Activated T-cell treated with anti-CD3 and anti-CD28 coated beads for 48 hours (primary cell): ENCODE measurements around the gene SETD7.
A peak's percentile ranks its signal among the peaks of the same experiment; 100 is the strongest.

Experiments used
- DNase-seq: peaks from one replicate; pipeline ENCODE4 v3.0.0-alpha.2; 2020; ENCODE audit warnings: low read depth

Gene SETD7

DNA sequence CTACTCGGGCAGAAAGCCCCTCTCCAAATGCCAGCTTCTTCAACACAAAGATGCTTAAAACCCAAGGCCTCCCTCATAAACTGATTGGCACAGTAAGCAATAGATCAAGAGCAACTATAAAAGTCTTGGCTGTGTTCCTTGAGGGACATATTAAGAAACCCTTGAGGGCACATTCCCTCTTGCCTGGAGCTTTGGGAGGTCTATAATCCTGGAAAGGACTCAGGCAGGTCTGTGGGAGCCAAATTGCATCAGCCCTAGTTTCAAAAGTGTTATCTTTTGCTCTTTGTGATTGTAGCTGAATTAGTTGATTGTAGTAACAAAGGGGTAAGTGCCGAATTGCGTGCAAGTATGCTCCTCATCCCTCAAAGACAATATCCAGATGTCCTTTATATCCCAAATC, 18.6 kb upstream of the SETD7 start:
- no peak for DNase-seq

DNA sequence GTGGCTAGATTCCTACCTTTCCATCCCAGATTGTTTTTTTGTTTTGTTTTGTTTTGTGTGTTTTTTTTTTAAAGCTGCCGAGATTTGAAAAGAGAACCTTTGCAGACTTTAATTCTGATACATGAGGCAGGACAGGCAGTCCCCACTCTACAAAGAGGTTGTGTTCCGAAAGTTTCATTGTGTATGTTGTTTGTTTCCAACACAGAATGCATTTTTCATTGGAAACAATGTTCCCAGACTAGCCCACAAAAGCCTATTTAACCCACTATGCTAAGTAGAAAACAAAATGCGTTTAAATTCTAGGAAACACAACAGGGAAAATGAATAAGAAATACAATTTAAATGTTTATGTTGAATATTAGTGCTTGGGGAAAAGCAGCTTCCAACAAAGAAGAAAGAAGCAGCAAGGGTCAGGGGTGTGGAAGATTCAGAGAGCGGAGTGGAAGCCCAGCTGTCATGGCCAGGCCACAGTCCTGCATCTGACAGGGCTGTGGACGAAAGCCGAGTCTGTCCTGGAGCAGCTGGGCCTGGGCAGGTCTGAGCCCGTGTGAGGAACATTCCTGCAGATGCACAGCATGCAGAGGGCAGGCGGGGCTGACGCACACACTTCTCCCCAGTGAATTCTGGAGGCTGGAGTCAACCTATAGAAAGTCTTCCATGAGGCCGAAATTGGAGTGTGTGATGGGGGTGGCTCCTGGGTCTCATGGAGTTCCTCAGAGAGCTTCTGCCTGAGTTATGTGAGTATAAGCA, 12.4 kb upstream of the SETD7 start:
- DNase-seq: no peak

DNA sequence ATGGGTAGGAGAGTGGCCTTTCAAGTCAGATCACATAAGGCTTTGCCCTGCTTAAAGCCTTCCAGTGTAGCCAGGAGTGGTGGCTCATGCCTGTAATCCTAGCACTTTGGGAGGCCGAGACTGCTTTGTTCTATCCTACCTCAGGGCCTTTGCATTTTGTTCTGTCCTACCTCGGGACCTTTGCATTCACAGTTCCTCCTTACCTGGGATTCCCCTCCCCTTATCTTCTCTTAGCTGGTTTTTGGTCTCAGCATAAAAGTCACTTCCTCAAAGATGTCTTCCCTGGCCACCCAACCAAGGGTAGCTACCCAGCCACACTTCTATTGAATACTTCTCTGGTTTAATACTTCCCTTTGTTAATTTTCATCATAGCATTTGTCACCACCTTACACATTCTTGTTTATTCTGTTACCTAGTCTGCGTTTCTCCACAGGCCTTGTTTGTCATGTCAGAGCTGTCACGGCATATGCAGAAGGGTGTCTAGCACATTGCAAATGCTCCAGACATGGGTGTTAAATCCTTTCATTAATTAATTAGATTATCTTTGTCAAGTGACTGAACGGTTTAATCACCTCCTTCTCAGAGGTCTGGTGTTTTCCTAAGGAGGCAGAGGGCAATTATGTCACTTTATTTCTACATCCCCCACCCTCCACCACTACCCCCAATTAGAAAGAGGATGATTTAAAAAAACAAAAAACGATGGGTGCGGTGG, 11.3 kb upstream of the SETD7 start:
- DNase-seq: no peak

DNA sequence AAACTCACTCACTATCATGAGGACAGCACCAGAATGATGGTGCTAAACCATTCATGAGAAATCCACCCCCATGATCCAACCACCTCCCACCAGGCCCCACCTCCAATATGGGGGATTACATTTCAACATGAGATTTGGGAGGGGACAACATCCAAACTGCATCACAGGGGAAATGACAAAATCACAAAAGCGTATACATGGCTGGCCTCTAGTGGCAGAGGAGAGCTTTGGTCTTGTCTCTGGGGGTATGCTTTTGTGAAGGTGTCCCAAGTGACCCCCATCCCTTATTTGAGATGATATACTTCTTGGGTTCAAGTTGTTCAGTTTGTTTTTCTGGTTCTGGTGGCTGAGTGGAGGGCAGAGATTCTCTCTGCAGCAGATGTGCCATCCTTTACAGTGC, 8.5 kb upstream of the SETD7 start:
- no peak for DNase-seq

DNA sequence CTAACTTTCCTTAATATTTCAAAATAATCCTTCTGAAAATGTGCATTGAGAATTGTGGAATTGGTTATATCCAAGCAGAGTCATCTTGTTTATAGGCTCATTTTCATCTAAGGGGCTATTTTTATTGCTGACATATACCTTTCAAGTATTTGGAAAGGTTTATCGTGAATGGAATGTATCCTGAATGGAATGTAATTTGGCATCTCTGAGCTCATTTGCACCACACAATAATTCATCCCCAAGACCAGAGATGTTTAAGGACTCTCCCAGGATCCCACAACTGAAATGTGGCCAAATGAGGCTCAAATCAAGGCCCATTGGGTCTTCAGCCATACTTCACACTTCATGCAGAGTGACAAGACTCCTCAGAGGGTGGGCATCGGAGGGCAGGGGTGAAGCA, 7.5 kb upstream of the SETD7 start:
- no peak for DNase-seq

DNA sequence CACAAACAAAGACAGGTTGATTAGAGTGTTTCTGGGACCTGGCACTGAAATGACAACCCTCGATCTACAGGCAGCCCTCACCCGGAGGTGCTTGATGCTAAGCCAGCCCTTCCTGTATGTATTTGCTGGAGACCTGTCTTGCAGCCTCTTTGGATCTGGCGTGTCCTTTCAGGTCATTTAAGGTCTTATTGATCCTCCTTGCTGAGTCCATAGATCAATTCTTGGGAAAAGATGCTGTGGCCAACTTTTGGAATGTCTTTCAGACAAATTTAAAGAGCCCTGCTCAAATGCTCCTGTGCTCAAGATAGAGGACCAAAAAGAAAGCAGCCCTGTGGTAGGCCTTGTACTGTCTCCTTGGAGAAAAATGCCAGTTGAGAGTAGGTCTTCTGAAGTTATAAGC, 6.8 kb upstream of the SETD7 start:
- DNase-seq: no peak

DNA sequence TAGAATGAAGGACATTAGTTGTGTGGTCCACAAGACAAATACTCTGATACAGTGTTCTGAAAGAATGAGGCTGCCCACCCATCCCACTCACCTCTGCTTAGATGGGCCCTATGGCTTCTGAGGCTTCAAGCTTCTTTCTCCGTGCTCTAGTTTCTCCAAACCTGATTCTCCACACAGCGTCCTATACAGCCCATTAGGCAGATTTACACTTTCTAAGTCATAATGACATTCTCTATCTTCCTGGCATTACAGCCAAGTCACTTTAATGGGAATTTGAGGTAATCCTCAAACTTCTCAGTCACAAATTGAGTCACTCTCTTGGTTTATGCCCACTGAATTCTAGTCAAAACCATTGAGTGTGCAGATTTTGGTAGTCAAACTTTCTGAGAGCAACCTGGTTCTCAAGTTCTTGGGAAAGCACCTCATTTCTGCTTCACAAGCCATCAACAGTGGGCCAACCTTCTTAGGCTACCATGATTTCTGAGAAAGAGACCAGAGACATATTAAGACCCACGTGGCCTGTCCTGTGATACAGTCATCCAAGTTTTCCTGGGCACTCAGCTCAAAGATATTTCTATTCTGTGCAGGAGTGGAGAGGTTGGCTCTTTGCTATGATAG, 6.2 kb upstream of the SETD7 start:
- no peak for DNase-seq

DNA sequence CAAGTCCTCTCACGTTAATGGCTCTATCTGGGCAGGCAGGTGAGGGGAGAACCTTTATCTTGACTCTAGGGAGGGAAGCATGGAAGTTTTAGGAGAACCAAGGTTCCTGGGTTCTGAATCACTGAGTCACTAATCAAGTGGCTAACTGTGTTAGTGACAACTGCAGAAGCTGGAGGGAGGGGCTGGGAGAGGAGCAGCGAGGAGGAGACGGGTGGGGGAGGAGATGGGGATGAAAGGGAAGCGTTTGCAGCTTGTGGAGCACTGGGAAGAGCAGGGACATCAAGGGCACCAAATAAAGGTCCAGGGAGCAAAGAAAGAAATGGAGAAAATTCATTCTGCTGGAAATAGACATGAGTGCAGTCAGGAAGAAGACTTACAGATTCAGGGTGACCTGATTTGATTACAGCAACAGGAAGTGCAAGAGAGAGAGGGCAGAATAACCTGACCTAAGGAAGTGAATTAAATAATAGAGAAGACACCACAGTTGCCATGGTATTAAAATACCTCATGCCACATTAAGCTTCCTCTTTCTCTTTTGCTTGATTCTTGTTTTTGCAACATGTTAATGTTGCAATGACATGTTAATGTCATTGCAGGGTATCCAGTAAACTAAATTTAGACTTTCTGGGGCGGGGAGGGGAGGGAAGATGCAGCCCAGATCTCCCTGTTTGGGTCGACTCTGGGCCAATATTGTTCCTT, 4.5 kb upstream of the SETD7 start:
- DNase-seq: no peak

DNA sequence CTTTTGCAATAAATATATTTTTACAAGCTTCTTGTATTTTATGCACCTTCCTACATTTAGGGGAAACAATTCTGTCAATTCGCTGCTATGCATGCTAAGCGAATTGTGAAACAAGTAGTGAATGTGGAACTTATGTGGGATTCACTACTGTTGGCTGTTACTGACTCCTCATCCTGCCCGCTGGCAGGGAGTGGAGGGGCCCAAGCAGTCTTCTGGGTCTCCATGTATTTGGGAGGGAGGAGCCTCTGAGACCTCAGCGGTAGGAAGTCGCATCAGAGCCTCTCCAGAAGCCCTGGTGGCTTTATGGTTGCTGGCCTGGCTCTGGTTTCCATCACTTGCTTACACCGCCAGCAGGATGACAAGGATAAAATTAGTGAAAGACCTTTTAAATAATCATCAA, 3.7 kb upstream of the SETD7 start:
- DNase-seq: no peak

DNA sequence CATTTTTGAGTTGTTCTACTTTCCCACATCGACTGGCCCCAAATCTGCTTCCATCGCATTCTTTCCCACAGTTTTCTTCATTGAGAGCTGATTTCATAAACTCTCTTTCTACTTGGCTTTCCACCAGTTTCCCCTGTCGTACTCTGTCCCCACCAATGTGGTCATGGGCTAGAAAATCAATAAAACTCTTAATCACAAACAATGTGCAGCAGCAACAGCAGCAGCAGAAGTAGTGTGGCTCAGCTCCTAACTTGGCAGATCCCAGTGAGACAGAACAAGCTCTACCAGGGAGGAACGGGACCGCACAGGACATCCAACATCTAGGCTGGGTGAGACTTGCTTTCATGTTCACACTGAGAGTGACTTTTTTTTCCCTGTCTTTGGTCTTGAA, 3.1 kb upstream of the SETD7 start:
- no peak for DNase-seq

DNA sequence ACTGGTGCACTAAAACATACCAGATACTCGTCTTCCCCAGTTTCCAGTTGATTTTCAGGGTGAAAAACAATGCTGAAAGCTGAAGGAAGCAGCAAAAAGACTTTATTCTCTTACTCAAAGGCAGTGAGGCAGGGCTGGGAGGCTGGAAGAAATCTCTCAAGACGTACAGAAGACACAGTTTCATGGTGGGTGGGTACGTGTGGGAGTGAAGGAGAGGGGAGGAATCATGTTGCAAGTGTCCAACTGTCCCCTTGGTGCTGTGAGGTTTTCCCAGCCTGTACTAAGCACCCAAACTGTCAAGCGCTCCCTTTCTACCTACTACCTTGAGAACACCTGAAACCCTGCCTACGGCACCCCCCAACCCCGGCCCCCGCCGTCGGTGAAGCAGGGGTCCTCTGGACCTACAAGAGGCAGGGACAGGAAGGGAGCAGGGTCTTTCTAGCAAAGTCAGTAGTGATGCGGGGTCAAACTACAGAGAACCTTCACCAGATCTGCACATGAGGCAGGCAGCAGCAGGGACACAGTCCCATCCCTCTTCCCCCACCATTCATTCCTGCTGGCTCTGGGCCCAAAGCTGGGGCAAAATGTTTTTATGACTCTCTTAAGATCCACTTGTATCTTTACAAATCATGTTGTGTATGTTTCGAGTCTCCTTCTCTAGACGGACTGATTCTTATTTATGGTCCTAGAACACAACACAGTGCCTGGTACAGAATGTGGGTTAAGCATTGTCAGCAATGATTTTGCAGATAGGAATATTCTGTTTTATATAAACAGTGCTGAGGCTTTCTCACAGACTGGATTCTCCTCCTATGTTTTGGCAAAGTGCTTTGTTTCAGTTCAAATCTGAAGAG, 2.4 kb upstream of the SETD7 start:
- no peak for DNase-seq

DNA sequence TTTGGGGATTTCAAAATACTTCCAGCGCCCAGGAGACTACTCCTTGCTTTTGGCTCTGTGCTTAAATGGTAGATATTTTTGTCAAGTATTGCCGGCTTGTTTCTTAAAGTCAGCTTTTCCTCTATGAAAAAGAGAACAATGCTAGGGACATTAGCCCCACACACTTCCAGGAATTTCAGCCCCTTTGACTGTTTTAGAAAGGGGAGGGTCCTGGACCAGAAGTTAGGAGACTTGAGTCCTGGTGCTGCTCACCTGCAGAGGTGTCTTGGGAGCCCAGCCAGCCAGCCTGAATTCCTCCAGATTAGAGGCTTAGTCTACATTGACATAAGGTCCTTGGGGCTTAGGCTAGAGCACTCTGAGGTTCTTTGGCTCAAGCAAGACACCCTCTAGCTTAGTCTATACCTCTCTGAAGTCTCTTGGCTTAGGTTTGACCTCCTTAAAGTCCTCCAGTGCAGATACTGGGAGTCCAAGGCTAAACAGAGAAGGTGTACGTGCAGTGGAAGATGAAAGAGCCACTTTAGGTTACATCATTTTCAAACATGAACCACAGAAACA, 1.6 kb upstream of the SETD7 start:
- DNase-seq: no peak

DNA sequence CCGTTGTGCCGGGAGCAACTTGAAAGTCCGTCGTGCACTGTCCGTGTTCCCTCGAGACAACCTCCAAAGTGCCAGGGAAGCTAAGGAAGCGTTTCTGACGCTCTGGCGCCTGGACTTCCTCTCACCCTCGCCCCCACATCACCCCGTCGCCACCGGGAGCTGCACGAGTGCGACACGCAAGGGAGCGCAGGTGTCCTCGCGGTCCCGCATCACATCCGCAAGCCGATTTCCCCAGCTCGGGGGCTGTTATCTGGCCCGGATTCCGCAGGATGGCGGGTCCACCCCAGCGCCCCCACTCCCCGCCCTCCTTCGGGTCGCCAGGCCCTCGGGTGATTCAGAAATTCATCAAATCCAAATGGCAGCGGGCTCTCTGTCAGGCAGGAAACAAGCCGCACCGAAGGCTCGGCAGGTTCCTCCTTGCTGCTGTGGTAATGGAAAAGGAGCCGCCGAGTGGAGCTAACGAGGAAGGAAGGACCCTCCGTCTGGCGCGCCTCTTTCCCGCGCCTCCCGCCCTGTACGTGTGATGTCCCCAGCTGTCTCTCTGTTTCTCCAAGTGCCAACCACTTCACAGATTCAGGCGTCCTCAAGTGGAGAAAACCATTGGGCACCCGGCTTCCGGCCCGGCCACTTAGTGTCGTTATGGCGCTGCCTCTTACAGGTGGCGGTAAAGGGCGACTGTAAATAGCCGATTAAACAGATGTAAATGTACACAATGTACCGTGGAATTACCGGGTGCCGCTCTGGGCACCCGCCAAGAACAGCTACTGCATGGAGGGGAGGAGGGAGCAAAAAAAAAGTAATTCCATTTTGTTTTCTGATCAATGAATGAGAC, 921 bp upstream of the SETD7 start:
- DNase-seq: peak; percentile 45

DNA sequence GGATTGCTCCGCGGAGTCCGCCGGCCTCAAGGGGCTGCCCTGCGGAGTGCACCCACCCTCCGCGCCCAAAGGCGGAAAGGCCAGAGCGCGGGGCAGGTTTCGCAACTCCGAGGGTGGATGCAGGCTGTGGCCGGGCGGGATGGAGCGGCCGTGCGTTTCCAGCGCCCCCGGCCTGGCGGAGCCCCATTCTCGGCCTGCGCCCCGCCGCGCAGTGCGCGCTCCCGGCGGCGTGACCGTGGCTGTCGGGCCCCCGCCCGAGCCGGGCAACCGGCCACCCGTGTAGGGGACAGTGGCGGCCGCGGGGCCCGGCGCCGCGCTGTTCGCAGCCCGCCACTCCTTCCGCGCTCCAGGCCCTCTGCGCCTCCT, 331 bp downstream of the SETD7 start:
- DNase-seq: no peak

DNA sequence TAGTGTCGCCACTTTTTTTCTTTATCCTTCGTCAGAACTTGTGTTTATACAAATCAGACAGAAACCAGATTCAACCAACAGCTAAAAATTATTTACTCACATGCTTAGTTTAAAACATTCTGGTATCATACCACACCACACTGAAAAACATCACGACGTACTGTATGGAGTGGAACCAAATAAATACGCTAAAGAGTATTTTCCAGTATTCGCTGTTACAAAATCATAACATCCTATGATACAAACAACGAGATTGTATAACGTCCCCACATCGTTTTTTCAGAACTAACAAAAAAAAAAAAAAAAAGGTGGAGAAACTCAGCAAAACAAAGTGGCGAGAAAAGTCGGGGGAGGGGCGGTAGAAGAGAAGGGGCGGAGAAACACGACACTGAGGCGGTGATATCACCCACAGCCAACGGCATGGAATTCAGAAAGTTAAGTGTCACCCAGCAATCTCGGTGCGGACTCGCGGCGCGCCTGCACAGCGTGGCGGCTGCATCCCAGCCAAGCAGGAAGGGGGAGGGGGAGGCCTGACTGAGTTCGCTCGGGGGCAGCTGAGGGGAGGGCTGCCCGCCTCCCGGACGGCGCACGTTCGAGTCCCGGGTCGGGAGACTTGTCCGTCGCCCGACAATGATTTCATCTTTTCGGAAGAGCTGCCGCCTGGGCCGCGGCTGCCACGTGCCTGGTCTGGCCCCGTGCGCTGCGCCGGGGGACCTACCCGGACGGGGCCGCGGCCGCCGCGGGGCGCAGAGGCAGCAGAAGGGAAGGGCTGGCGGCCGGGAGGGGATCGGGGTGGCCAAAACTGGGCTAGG, 920 bp downstream of the SETD7 start:
- peak; percentile 73 for DNase-seq

DNA sequence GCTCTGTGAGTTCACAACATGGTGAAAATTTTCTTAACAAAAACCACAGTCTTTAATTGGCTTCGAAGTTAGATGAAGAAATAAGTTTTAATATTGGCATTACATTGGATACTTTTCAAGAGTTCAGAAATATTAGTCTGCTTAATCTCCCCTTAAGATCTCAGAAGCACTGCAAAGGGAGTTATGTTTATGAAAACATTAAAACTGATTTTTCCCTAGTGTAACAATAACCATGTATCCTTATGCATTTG, 1.5 kb downstream of the SETD7 start:
- no peak for DNase-seq

DNA sequence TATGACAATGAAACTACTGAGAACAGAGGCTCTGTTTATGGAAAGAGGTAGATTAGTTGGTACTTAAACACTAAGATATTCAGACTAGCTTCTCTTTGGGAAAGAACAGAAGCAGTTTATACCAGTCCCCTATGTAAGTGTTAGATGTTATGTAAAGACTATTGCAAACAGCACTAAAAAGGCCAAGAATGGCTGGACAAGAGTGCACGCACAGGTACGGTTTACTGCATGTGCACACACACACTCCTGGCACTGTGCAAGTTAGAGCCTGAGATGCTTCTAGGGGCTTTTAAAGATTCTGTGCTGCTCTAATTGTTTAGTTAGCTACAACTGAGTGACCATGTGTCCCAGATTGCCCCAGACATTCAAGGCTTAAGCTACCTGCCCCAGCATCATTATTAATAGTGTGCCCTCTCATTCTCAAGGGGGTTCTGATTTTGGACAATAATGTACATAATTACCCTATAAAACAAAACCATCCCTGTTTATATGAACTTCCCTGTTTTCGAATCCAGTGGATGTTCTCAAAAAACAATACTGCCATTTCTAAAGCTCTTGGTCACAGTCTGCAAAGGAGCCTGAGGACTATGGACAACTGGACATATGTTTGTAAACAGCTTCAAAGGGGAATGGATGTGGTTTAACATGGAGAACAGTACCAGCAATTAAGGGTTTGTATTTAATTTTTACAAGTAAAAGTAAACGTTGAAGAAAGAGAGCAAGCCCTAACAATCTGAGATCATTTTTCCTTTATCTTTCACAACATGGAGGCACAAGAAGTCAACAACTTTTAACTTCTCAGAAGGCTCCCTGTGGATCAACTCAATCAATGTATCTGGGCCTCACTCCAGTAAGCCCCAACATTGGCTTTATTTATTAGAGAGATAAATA, 2.0 kb downstream of the SETD7 start:
- DNase-seq: no peak

DNA sequence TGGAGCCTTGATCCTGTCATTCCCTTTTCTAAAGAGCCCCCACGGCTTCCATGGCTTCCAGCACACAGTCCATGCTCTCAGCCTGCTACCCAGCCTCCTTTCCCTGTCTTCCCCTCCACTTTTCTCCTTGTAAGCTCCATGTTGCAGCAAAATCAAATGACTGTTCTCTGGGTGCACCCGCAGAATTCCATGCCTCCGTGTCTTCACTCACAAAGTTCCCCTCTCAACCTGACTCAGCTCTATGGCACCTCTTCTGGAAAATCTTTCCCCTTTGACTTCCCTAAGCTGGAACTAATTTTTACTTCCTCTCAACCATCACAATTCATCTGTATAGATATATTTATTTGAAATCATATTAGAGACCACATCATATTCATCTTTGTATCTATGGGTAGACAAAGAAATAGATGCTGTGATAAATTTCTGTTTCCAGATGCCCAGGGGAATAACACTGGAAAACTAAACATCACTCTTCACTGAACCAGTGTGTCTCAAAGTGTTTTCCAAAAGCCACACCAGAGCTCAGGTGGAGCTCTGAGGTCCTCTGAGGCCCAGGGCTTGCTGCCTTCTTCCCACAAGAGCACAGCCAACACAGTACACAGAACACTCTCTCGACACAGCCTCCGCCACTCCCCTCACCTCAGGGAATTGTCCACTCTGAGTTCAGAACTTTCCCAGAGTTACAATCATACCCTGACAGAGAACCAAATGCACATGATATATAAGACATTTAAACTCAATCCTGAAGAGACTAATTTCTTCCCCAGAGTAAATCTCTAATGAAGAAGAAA, 3.3 kb downstream of the SETD7 start:
- no peak for DNase-seq
